ENCODE measurements around the gene UBE3A.
A peak's percentile ranks its signal among the peaks of the same experiment; 100 is the strongest.
"Not testable (repeated sequence)": the region's sequence is repeated elsewhere in the genome, so short reads cannot be mapped to it uniquely, and the experiment has no call there.

Gene UBE3A

DNA sequence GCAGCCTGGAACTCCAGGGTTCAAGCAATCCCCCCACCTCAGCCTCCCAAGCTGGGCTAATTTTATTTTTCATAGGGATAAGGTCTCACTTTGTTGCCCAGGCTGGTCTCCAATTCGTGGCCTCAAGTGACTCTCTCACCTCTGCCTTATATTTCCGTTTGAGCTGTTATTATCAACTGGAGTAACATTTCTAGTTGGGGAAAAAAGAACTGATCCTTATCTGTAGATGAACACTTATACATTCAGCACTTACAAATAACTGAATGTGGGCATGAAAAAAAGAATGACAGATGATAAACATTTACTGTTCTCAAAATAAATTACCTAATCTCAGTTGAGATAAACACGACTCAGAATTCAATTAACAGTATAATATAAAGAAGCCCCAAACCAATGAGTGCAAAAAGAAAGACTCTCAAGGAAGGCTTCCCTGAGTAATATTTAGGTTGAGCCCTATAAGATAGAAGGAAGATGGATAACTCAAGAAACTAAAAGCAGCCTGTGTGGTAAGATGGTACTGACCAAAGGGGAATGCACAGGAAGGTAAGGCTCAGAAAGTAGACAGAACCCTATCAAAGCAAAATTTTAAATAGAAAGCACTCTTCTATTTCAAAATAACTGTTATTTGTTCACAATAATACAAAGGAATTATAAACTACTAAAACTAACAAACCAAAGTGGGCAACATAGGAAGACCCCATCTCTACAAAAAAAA, 11.8 kb downstream of the UBE3A start:
- Mint-ChIP-seq H3K9me3 (peaks cover 5% of the 10 kb centered on the region), H3K4me1 (peaks cover 52% of the 10 kb centered on the region), H3K36me3 (peaks cover 20% of the 10 kb centered on the region), H3K27ac (no peak overlapping the region), H3K27me3 (no peaks in the 10 kb centered on the region), H3K4me3 (no peak overlapping the region)
- ATAC-seq, result no peak

DNA sequence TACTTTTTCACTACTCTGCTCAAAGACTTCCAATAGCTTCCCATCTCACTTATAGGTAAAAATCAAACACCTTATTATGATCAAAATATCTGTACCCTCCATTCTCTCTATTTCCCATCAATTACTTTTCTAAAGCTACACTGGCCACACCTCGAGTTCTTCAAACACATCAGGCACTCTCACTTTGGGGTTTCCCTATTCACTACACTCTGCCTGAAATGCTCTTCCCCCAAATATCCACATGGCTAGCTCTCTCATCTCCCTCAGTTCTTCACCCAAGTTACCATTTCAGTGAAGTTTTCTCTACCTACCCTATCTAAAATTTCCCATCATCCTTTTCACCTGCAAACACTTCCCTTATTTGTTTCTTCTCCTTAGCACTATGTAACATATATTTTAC, 14.8 kb downstream of the UBE3A start:
- H3K4me3 Mint-ChIP-seq, result no peak overlapping the region
- peaks cover 47% of the 10 kb centered on the region for H3K36me3 Mint-ChIP-seq
- peaks cover 42% of the 10 kb centered on the region for H3K4me1 Mint-ChIP-seq
- H3K9me3 Mint-ChIP-seq, result peaks cover 7% of the 10 kb centered on the region
- ATAC-seq, result no peak
- H3K27ac Mint-ChIP-seq, result peak overlapping the region; percentile 2
- no peaks in the 10 kb centered on the region for H3K27me3 Mint-ChIP-seq

- peaks cover 46% of the 10 kb centered on the region for H3K36me3 Mint-ChIP-seq
- H3K27ac Mint-ChIP-seq, result no peak overlapping the region
- peaks cover 43% of the 10 kb centered on the region for H3K4me1 Mint-ChIP-seq
- H3K9me3 Mint-ChIP-seq, result peaks cover 10% of the 10 kb centered on the region
- H3K27me3 Mint-ChIP-seq, result no peaks in the 10 kb centered on the region
- no peak for ATAC-seq
- no peak overlapping the region for H3K4me3 Mint-ChIP-seq
These were observed 16.8 kb downstream of the UBE3A start for GRCh38 chr15:25422021-25422420.

DNA sequence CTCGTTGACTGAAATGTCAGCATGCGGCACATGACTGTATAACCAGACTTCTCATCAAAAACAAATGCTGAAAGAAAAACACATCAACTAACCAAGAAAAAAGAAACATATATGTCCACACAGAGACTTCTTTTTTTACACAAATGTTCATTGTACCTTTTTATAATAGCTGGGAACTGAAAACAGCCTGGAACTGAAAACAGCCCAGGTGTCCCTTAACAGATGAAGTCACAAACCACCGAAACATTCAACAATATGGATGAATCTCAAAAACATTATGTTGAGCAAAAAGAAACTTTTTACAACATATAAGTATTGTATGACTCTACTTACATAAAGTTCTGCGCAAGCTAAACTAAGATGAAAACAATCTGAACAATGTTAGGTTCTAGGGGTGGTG, 20.6 kb downstream of the UBE3A start:
- no peak overlapping the region for H3K4me3 Mint-ChIP-seq
- peaks cover 39% of the 10 kb centered on the region for H3K36me3 Mint-ChIP-seq
- H3K9me3 Mint-ChIP-seq, result peaks cover 5% of the 10 kb centered on the region
- no peak overlapping the region for H3K27ac Mint-ChIP-seq
- H3K27me3 Mint-ChIP-seq, result no peaks in the 10 kb centered on the region
- H3K4me1 Mint-ChIP-seq, result peaks cover 57% of the 10 kb centered on the region
- no peak for ATAC-seq

- Mint-ChIP-seq H3K27me3 (no peaks in the 10 kb centered on the region), H3K36me3 (peaks cover 39% of the 10 kb centered on the region), H3K9me3 (peaks cover 5% of the 10 kb centered on the region), H3K4me3 (no peak overlapping the region), H3K27ac (no peak overlapping the region), H3K4me1 (peaks cover 61% of the 10 kb centered on the region)
- no peak for ATAC-seq
These were observed 21.2 kb downstream of the UBE3A start for GRCh38 chr15:25417604-25418003.

GRCh38 chr15:25416693-25417092, 22.1 kb downstream of the UBE3A start:
- H3K4me1 Mint-ChIP-seq, result peaks cover 63% of the 10 kb centered on the region
- ATAC-seq, result no peak
- peaks cover 5% of the 10 kb centered on the region for H3K9me3 Mint-ChIP-seq
- peak overlapping the region; percentile 4 for H3K4me3 Mint-ChIP-seq
- H3K36me3 Mint-ChIP-seq, result peaks cover 33% of the 10 kb centered on the region
- H3K27ac Mint-ChIP-seq, result peak overlapping the region; percentile 8
- H3K27me3 Mint-ChIP-seq, result no peaks in the 10 kb centered on the region

- peaks cover 5% of the 10 kb centered on the region for H3K9me3 Mint-ChIP-seq
- no peak for ATAC-seq
- no peaks in the 10 kb centered on the region for H3K27me3 Mint-ChIP-seq
- peaks cover 23% of the 10 kb centered on the region for H3K36me3 Mint-ChIP-seq
- H3K27ac Mint-ChIP-seq, result no peak overlapping the region
- H3K4me3 Mint-ChIP-seq, result no peak overlapping the region
- peaks cover 71% of the 10 kb centered on the region for H3K4me1 Mint-ChIP-seq
These were observed 23.1 kb downstream of the UBE3A start for GRCh38 chr15:25415707-25416106.

GRCh38 chr15:25415217-25415616, 23.6 kb downstream of the UBE3A start:
- Mint-ChIP-seq H3K9me3 (peaks cover 5% of the 10 kb centered on the region), H3K36me3 (peaks cover 21% of the 10 kb centered on the region), H3K4me3 (no peak overlapping the region), H3K27ac (no peak overlapping the region), H3K27me3 (no peaks in the 10 kb centered on the region), H3K4me1 (peaks cover 73% of the 10 kb centered on the region)
- no peak for ATAC-seq

GRCh38 chr15:25410649-25411048, 28.2 kb downstream of the UBE3A start:
- Mint-ChIP-seq H3K27me3 (no peaks in the 10 kb centered on the region), H3K27ac (no peak overlapping the region), H3K4me1 (peaks cover 60% of the 10 kb centered on the region), H3K9me3 (no peaks in the 10 kb centered on the region), H3K4me3 (no peak overlapping the region), H3K36me3 (peaks cover 18% of the 10 kb centered on the region)
- ATAC-seq, result no peak

DNA sequence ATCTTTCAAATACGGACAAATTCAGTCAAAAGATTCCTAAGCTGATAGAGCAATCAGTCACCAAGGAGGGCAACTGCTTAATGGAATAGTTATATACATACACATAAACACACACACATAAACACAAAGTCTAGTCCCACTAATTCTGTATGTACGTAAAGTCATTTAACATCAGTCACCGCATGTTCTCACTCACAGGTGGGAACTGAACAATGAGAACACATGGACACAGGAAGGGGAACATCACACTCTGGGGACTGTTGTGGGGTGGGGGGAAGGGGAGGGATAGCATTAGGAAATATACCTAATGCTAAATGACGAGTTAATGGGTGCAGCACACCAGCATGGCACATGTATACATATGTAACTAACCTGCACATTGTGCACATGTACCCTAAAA, 29.1 kb downstream of the UBE3A start:
- not testable (repeated sequence) for H3K4me3 Mint-ChIP-seq, H3K27ac Mint-ChIP-seq, H3K27me3 Mint-ChIP-seq, ATAC-seq, H3K9me3 Mint-ChIP-seq
- H3K36me3 Mint-ChIP-seq, result peaks cover 25% of the 10 kb centered on the region
- peaks cover 59% of the 10 kb centered on the region for H3K4me1 Mint-ChIP-seq

DNA sequence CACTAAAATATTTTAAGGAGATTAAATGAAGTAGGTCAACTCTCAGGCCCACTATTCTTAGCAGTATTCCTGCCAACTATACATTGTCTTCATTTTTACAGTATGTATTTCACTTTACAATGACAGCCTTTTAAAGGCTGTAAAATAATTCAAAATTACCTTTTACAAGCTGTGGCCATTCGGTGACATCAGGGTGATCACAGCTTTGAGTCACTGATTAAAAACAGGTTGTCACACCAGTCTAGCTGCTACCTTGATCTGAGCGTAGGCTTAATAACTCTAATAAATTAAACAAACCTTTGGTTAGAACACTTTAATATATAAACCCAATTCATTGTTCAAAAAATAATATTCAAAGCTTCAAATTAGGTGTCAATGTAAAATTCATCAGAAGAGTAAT, 29.9 kb downstream of the UBE3A start:
- H3K4me1 Mint-ChIP-seq, result peaks cover 59% of the 10 kb centered on the region
- H3K4me3 Mint-ChIP-seq, result no peak overlapping the region
- no peak for ATAC-seq
- peaks cover 4% of the 10 kb centered on the region for H3K9me3 Mint-ChIP-seq
- H3K36me3 Mint-ChIP-seq, result peaks cover 32% of the 10 kb centered on the region
- no peak overlapping the region for H3K27ac Mint-ChIP-seq
- no peaks in the 10 kb centered on the region for H3K27me3 Mint-ChIP-seq

- no peak overlapping the region for H3K4me3 Mint-ChIP-seq
- no peaks in the 10 kb centered on the region for H3K27me3 Mint-ChIP-seq
- H3K9me3 Mint-ChIP-seq, result peaks cover 4% of the 10 kb centered on the region
- peaks cover 59% of the 10 kb centered on the region for H3K4me1 Mint-ChIP-seq
- H3K27ac Mint-ChIP-seq, result no peak overlapping the region
- peaks cover 32% of the 10 kb centered on the region for H3K36me3 Mint-ChIP-seq
- no peak for ATAC-seq
These were observed 30.4 kb downstream of the UBE3A start for GRCh38 chr15:25408428-25408827.

GRCh38 chr15:25407950-25408349, 30.9 kb downstream of the UBE3A start:
- Mint-ChIP-seq H3K36me3 (peaks cover 36% of the 10 kb centered on the region), H3K27me3 (no peaks in the 10 kb centered on the region), H3K4me1 (peaks cover 59% of the 10 kb centered on the region), H3K9me3 (peaks cover 4% of the 10 kb centered on the region), H3K4me3 (no peak overlapping the region), H3K27ac (no peak overlapping the region)
- no peak for ATAC-seq

GRCh38 chr15:25406846-25407245, 32.0 kb downstream of the UBE3A start:
- Mint-ChIP-seq H3K27ac (peak overlapping the region; percentile 50), H3K9me3 (peaks cover 4% of the 10 kb centered on the region), H3K4me3 (no peak overlapping the region), H3K27me3 (no peaks in the 10 kb centered on the region), H3K36me3 (peaks cover 47% of the 10 kb centered on the region), H3K4me1 (peaks cover 68% of the 10 kb centered on the region)
- no peak for ATAC-seq

GRCh38 chr15:25406261-25406660, 32.6 kb downstream of the UBE3A start:
- no peak for ATAC-seq
- peaks cover 53% of the 10 kb centered on the region for H3K36me3 Mint-ChIP-seq
- H3K4me1 Mint-ChIP-seq, result peaks cover 68% of the 10 kb centered on the region
- no peaks in the 10 kb centered on the region for H3K27me3 Mint-ChIP-seq
- peak overlapping the region; percentile 50 for H3K27ac Mint-ChIP-seq
- H3K9me3 Mint-ChIP-seq, result peaks cover 4% of the 10 kb centered on the region
- no peak overlapping the region for H3K4me3 Mint-ChIP-seq

DNA sequence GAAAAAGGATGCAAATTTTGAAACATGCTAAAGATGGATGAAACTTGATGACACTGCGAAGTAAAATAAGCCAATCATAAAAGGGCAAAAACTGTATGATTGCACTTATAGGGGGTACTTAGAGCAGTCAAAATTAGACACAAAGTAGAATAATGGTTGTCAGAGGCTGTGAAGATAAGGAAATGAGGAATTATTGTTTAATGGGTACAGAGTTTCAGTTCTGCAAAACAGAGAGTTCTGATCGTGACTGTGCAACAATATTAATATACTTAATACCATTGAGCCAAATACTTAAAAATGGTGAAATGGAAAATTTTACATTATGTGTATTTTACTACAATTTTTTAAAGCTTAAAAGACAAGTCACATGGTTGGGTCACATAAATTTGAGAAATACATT, 35.1 kb downstream of the UBE3A start:
- H3K27me3 Mint-ChIP-seq, result no peaks in the 10 kb centered on the region
- no peak overlapping the region for H3K4me3 Mint-ChIP-seq
- peaks cover 4% of the 10 kb centered on the region for H3K9me3 Mint-ChIP-seq
- H3K36me3 Mint-ChIP-seq, result peaks cover 64% of the 10 kb centered on the region
- peaks cover 56% of the 10 kb centered on the region for H3K4me1 Mint-ChIP-seq
- peak; percentile 65 for ATAC-seq
- peak overlapping the region; percentile 8 for H3K27ac Mint-ChIP-seq

Data from stimulated activated memory B cell treated with anti-CD40 and anti-IgM and Interleukin-4, amounts not matched to agents 10 μg/mL and 1 μg/mL and 100 μg/mL, for 72 hours (primary cell).